Caco-2 (cell line): ENCODE measurements around the gene NOL3. TPM values are rescaled to one million over a fixed set of nuclear protein-coding genes. Genes with fewer than 3 reads are reported as not detected.

Source experiments
- BruUV-seq: library from RNA; stranded (reverse); fragments of 400-500 nt; replicated peaks from 2 replicates; lab custom pipeline; 2021; lab: Mats Ljungman, UMichigan
- CTCF ChIA-PET: fragments of 300-600 bp; sonication (Branson Sonifier 250); formaldehyde crosslinking; loops from one replicate; lab custom pipeline; 2022; ENCODE audit warnings: antibody characterized with exemption; lab: Charles Lee
- POLR2A ChIA-PET: fragments of 300-600 bp; sonication (Branson Sonifier 250); formaldehyde crosslinking; loops from one replicate; lab custom pipeline; 2022; ENCODE audit warnings: antibody characterized with exemption; lab: Charles Lee
- DNase-seq, 2 experiments: peaks; one replicate each; pipeline versions ENCODE4 v3.0.0 to v3.0.0-alpha.2; 2020 to 2022
- H3K27me3 ChIP-seq: replicated peaks from 2 replicates; pipeline ENCODE4 v1.6.0; 2011; ENCODE audit warnings: low read length; ENCODE audit not compliant: control insufficient read depth, insufficient read depth
- H3K36me3 ChIP-seq: 2 replicates; pipeline ENCODE4 v1.5.1; 2011; ENCODE audit warnings: low read length; ENCODE audit not compliant: control insufficient read depth, insufficient read depth
- H3K4me1 ChIP-seq: fragments of 250-450 bp; sonication (Bioruptor Pico); 2 replicates; pipeline ENCODE4 v1.5.1; 2020; ENCODE audit warnings: mild to moderate bottlenecking
- H3K4me3 ChIP-seq: 2 replicates; pipeline ENCODE4 v1.5.1; 2011; ENCODE audit warnings: low read depth, mild to moderate bottlenecking, control low read depth, low read length
- H3K9me3 ChIP-seq: fragments of 250-450 bp; sonication (Bioruptor Pico); 2 replicates; pipeline ENCODE4 v1.5.1; 2020; ENCODE audit warnings: mild to moderate bottlenecking, moderate library complexity
- H3K27ac Mint-ChIP-seq: one replicate; pipeline ENCODE4 v1.8.0; 2022; ENCODE audit warnings: mixed read lengths; ENCODE audit not compliant: unreplicated experiment
- H3K27me3 Mint-ChIP-seq: one replicate; pipeline ENCODE4 v1.8.0; 2022; ENCODE audit warnings: mixed read lengths; ENCODE audit not compliant: insufficient read depth, unreplicated experiment
- H3K36me3 Mint-ChIP-seq: one replicate; pipeline ENCODE4 v1.8.0; 2022; ENCODE audit warnings: mild to moderate bottlenecking, mixed read lengths; ENCODE audit not compliant: insufficient read depth, unreplicated experiment
- H3K4me1 Mint-ChIP-seq: one replicate; pipeline ENCODE4 v1.8.0; 2022; ENCODE audit warnings: low read depth, mixed read lengths; ENCODE audit not compliant: unreplicated experiment
- H3K4me3 Mint-ChIP-seq: one replicate; pipeline ENCODE4 v1.8.0; 2022; ENCODE audit warnings: mild to moderate bottlenecking, moderate library complexity, mixed read lengths; ENCODE audit not compliant: unreplicated experiment
- H3K9me3 Mint-ChIP-seq: one replicate; pipeline ENCODE4 v1.8.0; 2022; ENCODE audit warnings: mixed read lengths; ENCODE audit not compliant: unreplicated experiment
- intact Hi-C: fragments of 100-400 bp; cut with micrococcal nuclease; formaldehyde crosslinking; loops from one replicate; pipeline ENCODE4 v1.10.0; 2022; ENCODE audit not compliant: unreplicated experiment
- total RNA-seq: library from RNA; stranded (reverse); gene quantifications from 2 replicates; pipeline ENCODE4 v1.2.3, GENCODE V29; 2022
- TF ChIP-seq, protein P1 (sequence below), 2 experiments: fragments of 200-600 bp in 1 of 2; IDR thresholded peaks; 1 replicate in 1 of 2; 2 replicates in 1 of 2; pipeline versions ENCODE4 v1.5.1 to v1.8.0; 2011 to 2022; ENCODE audit warnings: antibody characterized with exemption in 1 of 2, control low read depth in 1 of 2, inconsistent platforms in 1 of 2, low read depth in 1 of 2, low read length in 1 of 2, mild to moderate bottlenecking in 1 of 2, moderate library complexity in 1 of 2; ENCODE audit not compliant: insufficient read depth in 1 of 2, severe bottlenecking in 1 of 2, unreplicated experiment in 1 of 2

NOL3 gene
- total RNA-seq, 1 experiment from 2014 or later = 17.4 TPM

DNA sequence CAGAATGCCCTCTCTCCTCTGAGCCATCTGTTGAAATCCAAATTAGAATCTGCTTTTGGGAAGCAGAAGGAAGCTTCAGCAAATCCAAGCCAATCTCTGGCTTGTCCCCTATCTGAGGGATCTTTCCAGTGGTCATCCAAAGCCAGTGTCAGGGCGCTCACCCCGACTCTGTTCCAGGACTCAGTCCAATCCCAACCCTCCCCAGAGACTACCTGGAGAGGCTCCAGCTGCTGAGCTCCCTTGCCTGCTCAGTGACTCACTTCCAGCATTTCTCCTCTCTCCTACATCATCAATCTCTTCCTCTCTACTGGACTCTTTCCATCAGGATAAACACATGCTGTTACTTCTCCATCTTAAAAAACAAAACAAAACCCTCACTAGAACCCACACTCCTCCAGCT, 11.0 kb downstream of the NOL3 start:
- Mint-ChIP-seq H3K27me3 (peaks cover 3% of the 10 kb centered on the region), H3K4me3 (no peak overlapping the region), H3K9me3 (no peaks in the 10 kb centered on the region), H3K36me3 (peaks cover 22% of the 10 kb centered on the region), H3K4me1 (peaks cover 26% of the 10 kb centered on the region), H3K27ac (no peak overlapping the region)
- no peaks in the 10 kb centered on the region for H3K9me3 ChIP-seq
- POLR2A ChIA-PET = no interaction called here
- no peak overlapping the region for H3K4me3 ChIP-seq
- CTCF ChIA-PET = no interaction called here
- H3K4me1 ChIP-seq = peaks cover 32% of the 10 kb centered on the region
- intact Hi-C loops = no loop called here
- H3K36me3 ChIP-seq = no peaks in the 10 kb centered on the region
- no peak for DNase-seq
- H3K27me3 ChIP-seq = no peaks in the 10 kb centered on the region
- BruUV-seq = no TSS peak
- TF ChIP-seq, protein P1, sequence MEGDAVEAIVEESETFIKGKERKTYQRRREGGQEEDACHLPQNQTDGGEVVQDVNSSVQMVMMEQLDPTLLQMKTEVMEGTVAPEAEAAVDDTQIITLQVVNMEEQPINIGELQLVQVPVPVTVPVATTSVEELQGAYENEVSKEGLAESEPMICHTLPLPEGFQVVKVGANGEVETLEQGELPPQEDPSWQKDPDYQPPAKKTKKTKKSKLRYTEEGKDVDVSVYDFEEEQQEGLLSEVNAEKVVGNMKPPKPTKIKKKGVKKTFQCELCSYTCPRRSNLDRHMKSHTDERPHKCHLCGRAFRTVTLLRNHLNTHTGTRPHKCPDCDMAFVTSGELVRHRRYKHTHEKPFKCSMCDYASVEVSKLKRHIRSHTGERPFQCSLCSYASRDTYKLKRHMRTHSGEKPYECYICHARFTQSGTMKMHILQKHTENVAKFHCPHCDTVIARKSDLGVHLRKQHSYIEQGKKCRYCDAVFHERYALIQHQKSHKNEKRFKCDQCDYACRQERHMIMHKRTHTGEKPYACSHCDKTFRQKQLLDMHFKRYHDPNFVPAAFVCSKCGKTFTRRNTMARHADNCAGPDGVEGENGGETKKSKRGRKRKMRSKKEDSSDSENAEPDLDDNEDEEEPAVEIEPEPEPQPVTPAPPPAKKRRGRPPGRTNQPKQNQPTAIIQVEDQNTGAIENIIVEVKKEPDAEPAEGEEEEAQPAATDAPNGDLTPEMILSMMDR (IDR thresholded peaks at IDR 0.05; ENCODE audit: insufficient read depth in 1 of 2, low read depth in 1 of 2, low read length in 1 of 2, severe bottlenecking in 1 of 2, unreplicated experiment in 1 of 2) = no peak

DNA sequence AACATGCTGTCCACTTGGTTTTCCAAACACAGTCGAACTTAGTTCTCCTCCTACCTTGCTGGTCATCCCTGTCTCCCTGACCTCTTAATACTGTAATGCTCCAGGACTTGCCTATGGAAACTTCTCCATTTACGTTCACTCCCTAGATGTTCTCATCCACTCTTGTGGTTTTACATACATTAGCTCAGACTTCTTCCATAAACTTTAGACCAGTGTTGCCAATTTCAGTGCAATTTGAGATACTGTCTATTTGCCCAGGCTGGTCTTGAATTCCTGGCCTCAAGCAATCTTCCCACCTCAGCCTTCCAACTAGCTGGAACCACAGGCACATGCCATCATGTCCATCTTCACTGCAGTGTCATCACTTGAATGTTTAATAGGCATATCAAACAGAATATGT, 11.9 kb downstream of the NOL3 start:
- Mint-ChIP-seq H3K4me3 (no peak overlapping the region), H3K27me3 (peaks cover 3% of the 10 kb centered on the region), H3K4me1 (peaks cover 20% of the 10 kb centered on the region), H3K27ac (no peak overlapping the region), H3K9me3 (no peaks in the 10 kb centered on the region), H3K36me3 (peaks cover 19% of the 10 kb centered on the region)
- Histone ChIP-seq H3K4me3 (no peak overlapping the region), H3K36me3 (no peaks in the 10 kb centered on the region), H3K27me3 (no peaks in the 10 kb centered on the region), H3K4me1 (peaks cover 42% of the 10 kb centered on the region), H3K9me3 (no peaks in the 10 kb centered on the region)
- intact Hi-C loops = no loop called here
- TF ChIP-seq, protein P1 (IDR thresholded peaks at IDR 0.05; ENCODE audit: insufficient read depth in 1 of 2, low read depth in 1 of 2, low read length in 1 of 2, severe bottlenecking in 1 of 2, unreplicated experiment in 1 of 2) = no peak
- DNase-seq = no peak
- ChIA-PET POLR2A (no interaction called here), CTCF (no interaction called here)
- no TSS peak for BruUV-seq

DNA sequence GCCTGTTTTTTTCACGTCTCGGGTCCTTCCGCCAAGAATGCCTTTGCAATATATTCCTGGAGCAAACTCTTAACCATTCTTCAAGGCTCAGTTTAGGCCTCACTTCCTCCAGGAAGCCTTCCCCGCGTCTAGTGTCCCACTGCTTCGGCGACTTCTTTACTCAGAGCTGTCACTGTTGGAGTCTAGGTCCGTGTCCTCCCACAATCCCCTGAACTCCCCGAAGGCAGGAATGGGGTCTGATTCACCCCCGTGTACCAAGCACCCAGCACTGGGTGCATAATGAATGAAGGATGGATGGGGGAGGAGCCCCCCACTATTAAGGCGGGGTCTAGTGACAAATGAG, 12.9 kb downstream of the NOL3 start:
- Mint-ChIP-seq H3K27me3 (peaks cover 3% of the 10 kb centered on the region), H3K36me3 (peaks cover 9% of the 10 kb centered on the region), H3K4me1 (peaks cover 13% of the 10 kb centered on the region), H3K4me3 (no peak overlapping the region), H3K27ac (no peak overlapping the region), H3K9me3 (no peaks in the 10 kb centered on the region)
- POLR2A ChIA-PET = interaction anchor here (3.1 kb wide), 1 partner anchor 13 kb away, joined by 10 read pairs; the partner anchor contains the start of gene NOL3
- CTCF ChIA-PET = interaction anchor here (0.9 to 3.2 kb wide), 3 partner anchors 13 to 165 kb away, joined by 3 to 39 read pairs (median 3); partner anchors contain the start of gene NOL3
- H3K27me3 ChIP-seq = no peaks in the 10 kb centered on the region
- TF ChIP-seq, protein P1 (IDR thresholded peaks at IDR 0.05; ENCODE audit: insufficient read depth in 1 of 2, low read depth in 1 of 2, low read length in 1 of 2, severe bottlenecking in 1 of 2, unreplicated experiment in 1 of 2) = no peak
- H3K4me3 ChIP-seq = peak overlapping the region; percentile 90
- intact Hi-C loops = loop anchor here (1.0 kb wide), 3 partner anchors 13 to 168 kb away; partner anchors contain the start of gene NOL3
- H3K9me3 ChIP-seq = no peaks in the 10 kb centered on the region
- H3K4me1 ChIP-seq = peaks cover 40% of the 10 kb centered on the region
- no peak for DNase-seq
- BruUV-seq = no TSS peak
- no peaks in the 10 kb centered on the region for H3K36me3 ChIP-seq
